ENCODE results near the gene ORAI2. TPM values are rescaled to one million over a fixed set of nuclear protein-coding genes. Genes with fewer than 3 reads are reported as not detected.

The ORAI2 gene
- total and polyA plus RNA-seq, 10 of the 15 experiments (the other 5 are each of a cell fraction or from before 2014, with no cell fraction given): 5.8 to 111 (median 46.9) TPM

DNA sequence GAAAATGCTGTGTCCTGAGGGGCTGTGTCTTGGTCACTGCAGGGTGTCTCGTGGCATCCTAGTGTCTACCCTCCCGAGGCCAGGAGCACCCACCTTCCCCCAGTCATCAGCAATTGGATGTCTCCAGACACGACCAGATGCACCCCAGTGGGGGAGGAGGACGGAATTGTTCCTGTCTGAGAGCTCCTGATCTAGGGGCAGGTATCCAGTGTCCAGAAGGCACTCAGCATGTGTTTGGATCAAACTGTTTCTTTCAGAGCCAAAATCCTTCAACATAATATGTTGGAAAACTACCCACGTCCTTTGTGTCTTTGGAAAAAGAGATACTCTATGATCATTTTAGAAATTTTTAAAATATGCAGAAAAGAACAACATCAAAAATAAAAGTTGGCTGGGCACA is 20.3 kb upstream of the ORAI2 start (continued):
- TF ChIP-seq, protein P1, sequence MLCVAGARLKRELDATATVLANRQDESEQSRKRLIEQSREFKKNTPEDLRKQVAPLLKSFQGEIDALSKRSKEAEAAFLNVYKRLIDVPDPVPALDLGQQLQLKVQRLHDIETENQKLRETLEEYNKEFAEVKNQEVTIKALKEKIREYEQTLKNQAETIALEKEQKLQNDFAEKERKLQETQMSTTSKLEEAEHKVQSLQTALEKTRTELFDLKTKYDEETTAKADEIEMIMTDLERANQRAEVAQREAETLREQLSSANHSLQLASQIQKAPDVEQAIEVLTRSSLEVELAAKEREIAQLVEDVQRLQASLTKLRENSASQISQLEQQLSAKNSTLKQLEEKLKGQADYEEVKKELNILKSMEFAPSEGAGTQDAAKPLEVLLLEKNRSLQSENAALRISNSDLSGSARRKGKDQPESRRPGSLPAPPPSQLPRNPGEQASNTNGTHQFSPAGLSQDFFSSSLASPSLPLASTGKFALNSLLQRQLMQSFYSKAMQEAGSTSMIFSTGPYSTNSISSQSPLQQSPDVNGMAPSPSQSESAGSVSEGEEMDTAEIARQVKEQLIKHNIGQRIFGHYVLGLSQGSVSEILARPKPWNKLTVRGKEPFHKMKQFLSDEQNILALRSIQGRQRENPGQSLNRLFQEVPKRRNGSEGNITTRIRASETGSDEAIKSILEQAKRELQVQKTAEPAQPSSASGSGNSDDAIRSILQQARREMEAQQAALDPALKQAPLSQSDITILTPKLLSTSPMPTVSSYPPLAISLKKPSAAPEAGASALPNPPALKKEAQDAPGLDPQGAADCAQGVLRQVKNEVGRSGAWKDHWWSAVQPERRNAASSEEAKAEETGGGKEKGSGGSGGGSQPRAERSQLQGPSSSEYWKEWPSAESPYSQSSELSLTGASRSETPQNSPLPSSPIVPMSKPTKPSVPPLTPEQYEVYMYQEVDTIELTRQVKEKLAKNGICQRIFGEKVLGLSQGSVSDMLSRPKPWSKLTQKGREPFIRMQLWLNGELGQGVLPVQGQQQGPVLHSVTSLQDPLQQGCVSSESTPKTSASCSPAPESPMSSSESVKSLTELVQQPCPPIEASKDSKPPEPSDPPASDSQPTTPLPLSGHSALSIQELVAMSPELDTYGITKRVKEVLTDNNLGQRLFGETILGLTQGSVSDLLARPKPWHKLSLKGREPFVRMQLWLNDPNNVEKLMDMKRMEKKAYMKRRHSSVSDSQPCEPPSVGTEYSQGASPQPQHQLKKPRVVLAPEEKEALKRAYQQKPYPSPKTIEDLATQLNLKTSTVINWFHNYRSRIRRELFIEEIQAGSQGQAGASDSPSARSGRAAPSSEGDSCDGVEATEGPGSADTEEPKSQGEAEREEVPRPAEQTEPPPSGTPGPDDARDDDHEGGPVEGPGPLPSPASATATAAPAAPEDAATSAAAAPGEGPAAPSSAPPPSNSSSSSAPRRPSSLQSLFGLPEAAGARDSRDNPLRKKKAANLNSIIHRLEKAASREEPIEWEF (IDR thresholded peaks at IDR 0.05; ENCODE audit: insufficient replicate concordance, low read depth, low read length): no peak
- TF ChIP-seq, protein P2, sequence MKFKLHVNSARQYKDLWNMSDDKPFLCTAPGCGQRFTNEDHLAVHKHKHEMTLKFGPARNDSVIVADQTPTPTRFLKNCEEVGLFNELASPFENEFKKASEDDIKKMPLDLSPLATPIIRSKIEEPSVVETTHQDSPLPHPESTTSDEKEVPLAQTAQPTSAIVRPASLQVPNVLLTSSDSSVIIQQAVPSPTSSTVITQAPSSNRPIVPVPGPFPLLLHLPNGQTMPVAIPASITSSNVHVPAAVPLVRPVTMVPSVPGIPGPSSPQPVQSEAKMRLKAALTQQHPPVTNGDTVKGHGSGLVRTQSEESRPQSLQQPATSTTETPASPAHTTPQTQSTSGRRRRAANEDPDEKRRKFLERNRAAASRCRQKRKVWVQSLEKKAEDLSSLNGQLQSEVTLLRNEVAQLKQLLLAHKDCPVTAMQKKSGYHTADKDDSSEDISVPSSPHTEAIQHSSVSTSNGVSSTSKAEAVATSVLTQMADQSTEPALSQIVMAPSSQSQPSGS (IDR thresholded peaks at IDR 0.05; ENCODE audit: low read length): no peak

DNA sequence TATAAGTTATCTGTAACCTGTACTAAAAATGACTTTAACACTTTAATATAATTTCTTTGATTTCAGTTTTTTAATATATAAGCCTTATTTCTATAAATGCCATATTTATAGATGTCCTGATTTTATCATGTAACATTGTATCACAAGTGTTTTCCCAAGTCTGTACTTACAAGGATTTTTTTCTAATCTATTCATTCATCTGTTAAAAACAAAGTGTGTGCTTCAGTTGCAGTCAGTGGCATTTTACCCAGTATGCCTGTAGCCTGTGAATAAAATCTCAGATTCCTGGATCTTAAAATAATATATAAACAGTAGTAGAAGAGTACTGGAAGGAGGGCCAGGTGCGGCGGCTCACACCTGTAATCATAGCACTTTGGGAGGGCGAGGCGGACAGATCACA is 19.8 kb upstream of the ORAI2 start:
- peaks cover 16% of the 10 kb centered on the region for H3K79me2 ChIP-seq (ENCODE audit: control insufficient read depth, insufficient read depth, low read length)
- TF ChIP-seq CBX3 (IDR thresholded peaks at IDR 0.05; ENCODE audit: borderline replicate concordance, low read depth) (no peak), STAT1 (conservative IDR thresholded peaks at IDR 0.05) (no peak), POLR2AphosphoS2 (IDR thresholded peaks at IDR 0.05; ENCODE audit: low read depth, low read length) (no peak), POLR2A (IDR thresholded peaks at IDR 0.05; ENCODE audit: low read depth, low read length) (no peak), SMARCA5 (IDR thresholded peaks at IDR 0.05) (no peak)
- TF ChIP-seq, protein P3, sequence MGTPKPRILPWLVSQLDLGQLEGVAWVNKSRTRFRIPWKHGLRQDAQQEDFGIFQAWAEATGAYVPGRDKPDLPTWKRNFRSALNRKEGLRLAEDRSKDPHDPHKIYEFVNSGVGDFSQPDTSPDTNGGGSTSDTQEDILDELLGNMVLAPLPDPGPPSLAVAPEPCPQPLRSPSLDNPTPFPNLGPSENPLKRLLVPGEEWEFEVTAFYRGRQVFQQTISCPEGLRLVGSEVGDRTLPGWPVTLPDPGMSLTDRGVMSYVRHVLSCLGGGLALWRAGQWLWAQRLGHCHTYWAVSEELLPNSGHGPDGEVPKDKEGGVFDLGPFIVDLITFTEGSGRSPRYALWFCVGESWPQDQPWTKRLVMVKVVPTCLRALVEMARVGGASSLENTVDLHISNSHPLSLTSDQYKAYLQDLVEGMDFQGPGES (IDR thresholded peaks at IDR 0.05): no peak
- H3K4me2 ChIP-seq (ENCODE audit: control insufficient read depth, insufficient read depth): no peak overlapping the region
- ChIA-PET SMC1A (ENCODE audit: uncharacterized antibody, unreplicated experiment) (interaction anchor here (3.9 to 10.2 kb wide), 3 partner anchors 12 to 36 kb away, joined by 21 to 89 read pairs (median 46); no protein-coding TSS in a partner anchor), CTCF (interaction anchor here (1.3 to 4.6 kb wide), 7 partner anchors 9 to 51 kb away, joined by 3 to 45 read pairs (median 13); partner anchors contain the start of genes ALKBH4 and LRWD1), POLR2A (interaction anchor here (0.5 to 4.9 kb wide), 4 partner anchors 12 to 669 kb away, joined by 3 to 48 read pairs (median 11); no protein-coding TSS in a partner anchor), RAD21 (ENCODE audit: unreplicated experiment) (interaction anchor here (1.1 to 3.1 kb wide), 6 partner anchors 9 to 50 kb away, joined by 3 to 11 read pairs (median 6); partner anchors contain the start of genes ALKBH4, LRWD1 and ORAI2)
- H4K20me1 ChIP-seq (ENCODE audit: control insufficient read depth, insufficient read depth): no peaks in the 10 kb centered on the region
- no peak for FAIRE-seq
- in situ Hi-C loops (cut with MboI): no loop called here
- H3K27ac ChIP-seq (ENCODE audit: control insufficient read depth, insufficient read depth): no peak overlapping the region
- H3K4me3 ChIP-seq: no peak overlapping the region
- H2AFZ ChIP-seq (ENCODE audit: control insufficient read depth, low read depth, low read length): no peak overlapping the region
- no TSS peak for BruUV-seq (replicated peaks)
- peaks cover 25% of the 10 kb centered on the region for H3K4me1 ChIP-seq (ENCODE audit: control insufficient read depth, insufficient read depth, low read length)
- intact Hi-C loops (cut with micrococcal nuclease; ENCODE audit: unreplicated experiment): no loop called here
- no peak overlapping the region for H3K9ac ChIP-seq (ENCODE audit: control insufficient read depth, insufficient read depth, low read length)
- peaks cover 6% of the 10 kb centered on the region; the same call in 2 of the 3 replicates for H3K9me3 ChIP-seq (replicated peaks; ENCODE audit: control insufficient read depth, insufficient read depth, low read length)
- H3K27me3 ChIP-seq (replicated peaks in 1 of 2; ENCODE audit: control insufficient read depth in 2 of 2, insufficient read depth in 2 of 2, low read length in 1 of 2): no peaks in the 10 kb centered on the region
- no peak for DNase-seq (ENCODE audit: low read depth, low spot score)
- peaks cover 9 to 26% of the 10 kb centered on the region in 2 experiments for H3K36me3 ChIP-seq (ENCODE audit: control insufficient read depth in 2 of 2, insufficient read depth in 2 of 2, low read length in 1 of 2)
- 100% methylated on average over 4 of the region's 4 CpGs for WGBS (ENCODE audit: insufficient coverage, insufficient replicate concordance, low lambda C conversion rate, missing lambda C conversion rate)
- ATAC-seq: no peak

All from GM12878 (cell line).